Ramos (cell line): ENCODE data around the gene NFIB.

ENCODE experiments used
- in situ Hi-C: fragments of 300-500 bp; cut with MboI; formaldehyde crosslinking; loops from one replicate; pipeline ENCODE4 v1.14.3; 2022; ENCODE audit warnings: low sequenced_read_pairs; ENCODE audit not compliant: unreplicated experiment

NFIB gene

GRCh38 chr9:14222149-14222835, 91.6 kb downstream of the NFIB start:
- in situ Hi-C loops, result no loop called here

GRCh38 chr9:14221558-14221957, 92.4 kb downstream of the NFIB start:
- in situ Hi-C loops, result no loop called here

GRCh38 chr9:14221119-14221518, 92.8 kb downstream of the NFIB start:
- in situ Hi-C loops, result no loop called here

GRCh38 chr9:14220256-14220655, 93.7 kb downstream of the NFIB start:
- in situ Hi-C loops, result no loop called here

GRCh38 chr9:14219850-14220249, 94.1 kb downstream of the NFIB start:
- in situ Hi-C loops, result no loop called here

GRCh38 chr9:14218253-14218652, 95.7 kb downstream of the NFIB start:
- in situ Hi-C loops, result no loop called here

- in situ Hi-C loops, result no loop called here
These were observed 97.2 kb downstream of the NFIB start for GRCh38 chr9:14216612-14217194.

- in situ Hi-C loops, result no loop called here
These were observed 98.3 kb downstream of the NFIB start for GRCh38 chr9:14215614-14216013.

GRCh38 chr9:14214693-14215092, 99.2 kb downstream of the NFIB start:
- in situ Hi-C loops, result no loop called here

- in situ Hi-C loops, result no loop called here
These were observed 99.8 kb downstream of the NFIB start for GRCh38 chr9:14214065-14214684.

GRCh38 chr9:14213504-14213903, 100.4 kb downstream of the NFIB start:
- in situ Hi-C loops, result no loop called here

GRCh38 chr9:14212697-14213420, 101.1 kb downstream of the NFIB start:
- in situ Hi-C loops, result no loop called here

- in situ Hi-C loops, result no loop called here
These were observed 101.9 kb downstream of the NFIB start for GRCh38 chr9:14212077-14212476.

GRCh38 chr9:14211564-14211963, 102.4 kb downstream of the NFIB start:
- in situ Hi-C loops, result no loop called here

GRCh38 chr9:14210428-14210827, 103.5 kb downstream of the NFIB start:
- in situ Hi-C loops, result no loop called here

GRCh38 chr9:14209399-14210345, 104.3 kb downstream of the NFIB start:
- in situ Hi-C loops, result no loop called here

GRCh38 chr9:14207352-14207995, 106.5 kb downstream of the NFIB start:
- in situ Hi-C loops, result no loop called here

GRCh38 chr9:14205463-14205862, 108.5 kb downstream of the NFIB start:
- in situ Hi-C loops, result no loop called here

GRCh38 chr9:14203356-14204056, 110.4 kb downstream of the NFIB start:
- in situ Hi-C loops, result no loop called here
